GM12878 (cell line): ENCODE data around the gene PIK3R2. TPM values are rescaled to one million over a fixed set of nuclear protein-coding genes. Genes with fewer than 3 reads are reported as not detected.

Source experiments
- BCL3 ChIP-seq: IDR thresholded peaks from 2 replicates; pipeline ENCODE4 v1.6.1; 2011; ENCODE audit warnings: borderline replicate concordance, low read depth, mild to moderate bottlenecking, moderate library complexity, low read length; ENCODE audit not compliant: insufficient read depth, poor library complexity, severe bottlenecking
- CUX1 ChIP-seq: IDR thresholded peaks from 2 replicates; pipeline ENCODE4 v1.6.1; 2012; ENCODE audit warnings: improper control_type of control experiment, low read depth, low read length; ENCODE audit not compliant: insufficient replicate concordance
- HCFC1 ChIP-seq: fragments of 150-350 bp; IDR thresholded peaks from 2 replicates; pipeline ENCODE4 v1.6.1; 2014; ENCODE audit warnings: low read length
- HDAC2 ChIP-seq: fragments of 200-600 bp; sonication (generic); IDR thresholded peaks from 2 replicates; pipeline ENCODE4 v1.6.1; 2017
- IKZF1 ChIP-seq: fragments of 450-650 bp; conservative IDR thresholded peaks from 2 replicates; pipeline ENCODE4 v1.6.1; 2017; ENCODE audit warnings: antibody characterized with exemption, mild to moderate bottlenecking
- JUNB ChIP-seq: IDR thresholded peaks from 2 replicates; pipeline ENCODE4 v1.6.1; 2016; ENCODE audit warnings: antibody characterized with exemption, mild to moderate bottlenecking
- JUND ChIP-seq: IDR thresholded peaks from 2 replicates; pipeline ENCODE4 v1.6.1; 2012; ENCODE audit warnings: low read depth, mild to moderate bottlenecking, low read length, improper control_type of control experiment, moderate library complexity
- KDM1A ChIP-seq: fragments of 200-600 bp; sonication (generic); IDR thresholded peaks from 2 replicates; pipeline ENCODE4 v1.6.1; 2016; ENCODE audit warnings: borderline replicate concordance
- LARP7 ChIP-seq: fragments of 450-650 bp; IDR thresholded peaks from 2 replicates; pipeline ENCODE4 v1.6.1; 2017; ENCODE audit warnings: mild to moderate bottlenecking
- MAX ChIP-seq: IDR thresholded peaks from 2 replicates; pipeline ENCODE4 v1.6.1; 2012; ENCODE audit warnings: low read depth, low read length, improper control_type of control experiment
- MLLT1 ChIP-seq: fragments of 450-650 bp; IDR thresholded peaks from 2 replicates; pipeline ENCODE4 v1.6.1; 2016; ENCODE audit warnings: mild to moderate bottlenecking
- MYB ChIP-seq: fragments of 150-350 bp; IDR thresholded peaks from 2 replicates; pipeline ENCODE4 v1.6.1; 2014; ENCODE audit warnings: mild to moderate bottlenecking, low read depth, low read length, borderline replicate concordance
- MYC ChIP-seq: IDR thresholded peaks from 2 replicates; pipeline ENCODE4 v1.6.1; 2011; ENCODE audit warnings: mild to moderate bottlenecking, low read length, moderate library complexity, inconsistent platforms; ENCODE audit not compliant: insufficient read depth, insufficient replicate concordance, insufficient read length, severe bottlenecking
- NR2C1 ChIP-seq: fragments of 450-650 bp; IDR thresholded peaks from 2 replicates; pipeline ENCODE4 v1.6.1; 2017; ENCODE audit warnings: antibody characterized with exemption, mild to moderate bottlenecking, moderate library complexity
- PBX3 ChIP-seq: IDR thresholded peaks from 2 replicates; pipeline ENCODE4 v1.6.1; 2011; ENCODE audit warnings: mild to moderate bottlenecking, low read depth, low read length, moderate library complexity; ENCODE audit not compliant: insufficient replicate concordance
- POLR2A ChIP-seq: IDR thresholded peaks from 2 replicates; pipeline ENCODE4 v1.6.1; 2011; ENCODE audit warnings: low read depth, mild to moderate bottlenecking, low read length
- RUNX3 ChIP-seq: IDR thresholded peaks from 2 replicates; pipeline ENCODE4 v1.6.1; 2012; ENCODE audit warnings: low read length, inconsistent platforms
- SMC3 ChIP-seq: IDR thresholded peaks from 2 replicates; pipeline ENCODE4 v1.6.1; 2011; ENCODE audit warnings: low read length, improper control_type of control experiment, borderline replicate concordance
- TARDBP ChIP-seq: IDR thresholded peaks from 2 replicates; pipeline ENCODE4 v1.6.1; 2016; ENCODE audit warnings: borderline replicate concordance
- ZNF217 ChIP-seq: fragments of 450-650 bp; IDR thresholded peaks from 2 replicates; pipeline ENCODE4 v1.6.1; 2017; ENCODE audit warnings: antibody characterized with exemption, mild to moderate bottlenecking
- ZNF24 ChIP-seq: fragments of 450-650 bp; IDR thresholded peaks from 2 replicates; pipeline ENCODE4 v1.6.1; 2017; ENCODE audit warnings: antibody characterized with exemption, mild to moderate bottlenecking
- ZNF622 ChIP-seq: fragments of 450-650 bp; IDR thresholded peaks from 2 replicates; pipeline ENCODE4 v1.6.1; 2017; ENCODE audit warnings: mild to moderate bottlenecking, inconsistent platforms
- polyA plus RNA-seq, 11 experiments: library from polyadenylated mRNA; depleted of rRNA in 4 of 11; unstranded in 6 of 11; stranded (reverse) in 5 of 11; fragments of >200 nt; fragmentation: Nextera tagmentation in 4 of 11; fragmentation: Illumina TruSeq in 1 of 11; extraction: Ambion mirVana in 4 of 11; extraction: Trizol in 1 of 11; gene quantifications; 1 replicate in 1 of 11; 2 replicates in 10 of 11; pipeline versions ENCODE4 v1.2.1 to v1.2.3, GENCODE V29; 2011 to 2016; ENCODE audit warnings: inconsistent platforms in 2 of 11, missing spikeins in 2 of 11, low read depth in 1 of 11
- total RNA-seq, 4 experiments: library from RNA; depleted of rRNA in 3 of 4; stranded (reverse); fragments of >200 nt in 3 of 4; fragmentation: Illumina TruSeq in 1 of 4; extraction: Trizol in 1 of 4; gene quantifications; 2 replicates each; pipeline versions ENCODE4 v1.2.1 to v1.2.3, GENCODE V29; 2013 to 2021

Gene PIK3R2
- total and polyA plus RNA-seq, 10 of the 15 experiments (the other 5 are each of a cell fraction or from before 2014, with no cell fraction given), result 0.26 to 22.6 (median 2.5) TPM

GRCh38 chr19:18173572-18174288 lies 20.8 kb downstream of the PIK3R2 start, which contains the start of gene IFI30 (continued):
- TF ChIP-seq MAX (peak; percentile 86), ZNF24 (peak; percentile 74; the same call in 1 of the 2 replicates), MYC (no peak), PBX3 (no peak), CUX1 (no peak), KDM1A (no peak), ZNF622 (no peak), JUND (no peak), MYB (no peak), SMC3 (peak; percentile 0; the same call in 1 of the 2 replicates), NR2C1 (0 out of 2 replicates have a peak, but pooled peaks have one; percentile 2), JUNB (no peak), MLLT1 (no peak; the same call in 1 of the 2 replicates), IKZF1 (peak; percentile 92), HCFC1 (no peak), LARP7 (peak; percentile 57; the same call in 1 of the 2 replicates), TARDBP (no peak), POLR2A (peak; percentile 97), HDAC2 (no peak), BCL3 (peak; percentile 36), RUNX3 (peak; percentile 4; the same call in 1 of the 2 replicates), ZNF217 (no peak)
